ENCODE measurements around the gene HMG20B.
"Not testable (repeated sequence)": the region's sequence is repeated elsewhere in the genome, so short reads cannot be mapped to it uniquely, and the experiment has no call there.

HMG20B gene

DNA sequence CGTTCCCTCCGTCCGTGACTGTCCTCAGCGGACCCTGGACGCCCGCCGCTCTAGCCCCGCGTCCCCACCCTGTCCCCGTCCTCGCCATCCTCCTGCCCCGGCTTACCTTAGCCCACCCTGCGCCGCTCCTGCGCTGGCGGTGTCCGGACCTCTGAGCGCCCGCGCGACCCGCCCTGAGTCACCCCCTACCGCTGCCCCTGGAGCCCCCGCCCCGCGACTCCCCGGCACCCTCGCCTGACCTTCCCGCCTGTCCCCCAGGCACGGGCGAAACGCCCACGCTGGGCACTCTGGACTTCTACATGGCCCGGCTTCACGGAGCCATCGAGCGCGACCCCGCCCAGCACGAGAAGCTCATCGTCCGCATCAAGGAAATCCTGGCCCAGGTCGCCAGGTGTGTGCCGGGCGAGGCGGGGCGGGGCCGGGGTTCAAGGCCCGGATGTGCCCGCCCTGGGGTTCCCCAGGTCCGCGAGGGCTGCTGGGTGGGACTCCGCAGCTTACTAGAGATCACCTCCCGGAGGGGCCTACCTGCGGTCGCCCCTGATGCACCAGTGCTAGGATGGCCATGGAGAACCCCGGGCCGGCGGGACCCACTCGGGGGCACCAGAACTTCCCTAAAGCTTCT, 5.1 kb downstream of the HMG20B start:
- TF ChIP-seq, protein P1, sequence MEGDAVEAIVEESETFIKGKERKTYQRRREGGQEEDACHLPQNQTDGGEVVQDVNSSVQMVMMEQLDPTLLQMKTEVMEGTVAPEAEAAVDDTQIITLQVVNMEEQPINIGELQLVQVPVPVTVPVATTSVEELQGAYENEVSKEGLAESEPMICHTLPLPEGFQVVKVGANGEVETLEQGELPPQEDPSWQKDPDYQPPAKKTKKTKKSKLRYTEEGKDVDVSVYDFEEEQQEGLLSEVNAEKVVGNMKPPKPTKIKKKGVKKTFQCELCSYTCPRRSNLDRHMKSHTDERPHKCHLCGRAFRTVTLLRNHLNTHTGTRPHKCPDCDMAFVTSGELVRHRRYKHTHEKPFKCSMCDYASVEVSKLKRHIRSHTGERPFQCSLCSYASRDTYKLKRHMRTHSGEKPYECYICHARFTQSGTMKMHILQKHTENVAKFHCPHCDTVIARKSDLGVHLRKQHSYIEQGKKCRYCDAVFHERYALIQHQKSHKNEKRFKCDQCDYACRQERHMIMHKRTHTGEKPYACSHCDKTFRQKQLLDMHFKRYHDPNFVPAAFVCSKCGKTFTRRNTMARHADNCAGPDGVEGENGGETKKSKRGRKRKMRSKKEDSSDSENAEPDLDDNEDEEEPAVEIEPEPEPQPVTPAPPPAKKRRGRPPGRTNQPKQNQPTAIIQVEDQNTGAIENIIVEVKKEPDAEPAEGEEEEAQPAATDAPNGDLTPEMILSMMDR (IDR thresholded peaks at IDR 0.05; ENCODE audit: insufficient read depth, low read depth, low read length, missing control alignments): no peak
- H3K4me3 ChIP-seq (ENCODE audit: low read depth, low read length): no peak overlapping the region
- DNase-seq (ENCODE audit: low read depth): no peak

DNA sequence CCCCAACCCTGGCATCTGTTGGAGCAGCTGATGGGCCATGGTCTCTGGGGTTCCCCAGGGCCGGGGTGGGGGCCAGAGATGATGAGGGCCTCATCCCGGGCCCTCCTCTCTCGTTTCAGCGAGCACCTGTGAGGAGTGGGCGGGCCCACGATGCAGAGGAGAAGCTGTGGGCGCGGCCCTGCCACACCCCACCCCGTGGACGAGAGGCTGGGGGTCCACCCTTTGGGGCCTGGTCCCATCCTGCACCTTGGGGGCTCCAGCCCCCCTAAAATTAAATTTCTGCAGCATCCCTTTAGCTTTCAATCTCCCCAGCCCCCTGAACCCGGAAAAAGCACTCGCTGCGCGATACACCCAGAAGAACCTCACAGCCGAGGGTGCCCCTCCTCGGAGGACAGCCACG, 5.6 kb downstream of the HMG20B start:
- no peak overlapping the region for H3K4me3 ChIP-seq (ENCODE audit: low read depth, low read length)
- TF ChIP-seq, protein P1 (IDR thresholded peaks at IDR 0.05; ENCODE audit: insufficient read depth, low read depth, low read length, missing control alignments): no peak
- DNase-seq (ENCODE audit: low read depth): no peak

DNA sequence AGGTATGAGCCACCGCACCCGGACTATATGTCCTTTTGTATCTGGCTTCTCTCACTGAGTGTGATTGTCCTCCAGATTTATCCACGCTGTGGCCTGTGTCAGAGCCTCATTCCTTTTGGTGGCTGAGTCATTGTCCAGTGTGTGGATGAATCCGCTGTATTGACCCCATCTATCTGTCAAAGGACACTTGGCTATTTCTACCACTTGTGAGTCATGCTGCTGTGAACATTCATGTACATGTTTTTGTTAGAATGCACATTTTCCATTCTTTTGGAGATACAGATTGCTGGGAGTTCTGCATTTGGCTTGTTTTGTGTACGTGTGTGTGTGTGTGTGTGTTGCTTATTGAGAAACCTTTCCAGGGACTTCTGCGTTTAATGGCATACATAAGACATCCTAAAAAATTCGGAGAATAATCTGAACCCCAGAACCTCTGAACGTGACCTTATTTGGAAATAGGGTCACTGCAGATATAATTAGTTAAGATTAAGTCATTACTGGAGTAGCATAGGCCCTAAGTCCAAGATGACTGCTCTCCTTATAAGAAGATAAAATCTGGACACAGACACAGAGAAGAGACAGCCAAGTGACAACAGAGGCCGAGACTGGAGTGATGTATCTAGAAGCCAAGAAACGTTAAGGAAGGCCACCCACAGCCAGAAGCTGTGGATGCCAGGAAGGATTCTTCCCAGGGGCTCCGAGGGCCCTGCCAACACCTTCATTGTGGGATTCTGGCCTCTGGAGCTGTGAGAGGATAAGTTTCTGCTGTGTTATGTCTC, 7.6 kb downstream of the HMG20B start:
- DNase-seq (ENCODE audit: low read depth): no peak
- TF ChIP-seq, protein P1 (IDR thresholded peaks at IDR 0.05; ENCODE audit: insufficient read depth, low read depth, low read length, missing control alignments): no peak
- H3K4me3 ChIP-seq (ENCODE audit: low read depth, low read length): no peak overlapping the region

DNA sequence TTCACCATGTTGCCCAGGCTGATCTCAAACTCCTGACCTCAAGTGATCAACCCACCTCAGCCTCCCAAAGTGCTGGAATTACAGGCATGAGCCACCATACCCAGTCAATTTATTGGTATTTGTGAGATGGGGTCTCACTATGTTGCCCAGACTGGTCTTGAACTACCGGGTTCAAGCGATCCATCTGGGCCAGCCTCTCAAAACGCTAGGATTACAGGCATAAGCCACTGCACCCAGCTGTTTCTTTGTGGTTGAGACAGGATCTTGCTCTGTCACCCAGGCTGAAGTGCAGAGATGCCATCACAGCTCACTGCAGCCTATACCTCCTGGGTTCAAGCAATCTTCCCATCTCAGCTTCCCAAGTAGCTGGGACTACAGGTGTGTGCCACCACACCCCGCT, 9.0 kb downstream of the HMG20B start:
- H3K4me3 ChIP-seq (ENCODE audit: low read depth, low read length); DNase-seq (ENCODE audit: low read depth): not testable (repeated sequence)

DNA sequence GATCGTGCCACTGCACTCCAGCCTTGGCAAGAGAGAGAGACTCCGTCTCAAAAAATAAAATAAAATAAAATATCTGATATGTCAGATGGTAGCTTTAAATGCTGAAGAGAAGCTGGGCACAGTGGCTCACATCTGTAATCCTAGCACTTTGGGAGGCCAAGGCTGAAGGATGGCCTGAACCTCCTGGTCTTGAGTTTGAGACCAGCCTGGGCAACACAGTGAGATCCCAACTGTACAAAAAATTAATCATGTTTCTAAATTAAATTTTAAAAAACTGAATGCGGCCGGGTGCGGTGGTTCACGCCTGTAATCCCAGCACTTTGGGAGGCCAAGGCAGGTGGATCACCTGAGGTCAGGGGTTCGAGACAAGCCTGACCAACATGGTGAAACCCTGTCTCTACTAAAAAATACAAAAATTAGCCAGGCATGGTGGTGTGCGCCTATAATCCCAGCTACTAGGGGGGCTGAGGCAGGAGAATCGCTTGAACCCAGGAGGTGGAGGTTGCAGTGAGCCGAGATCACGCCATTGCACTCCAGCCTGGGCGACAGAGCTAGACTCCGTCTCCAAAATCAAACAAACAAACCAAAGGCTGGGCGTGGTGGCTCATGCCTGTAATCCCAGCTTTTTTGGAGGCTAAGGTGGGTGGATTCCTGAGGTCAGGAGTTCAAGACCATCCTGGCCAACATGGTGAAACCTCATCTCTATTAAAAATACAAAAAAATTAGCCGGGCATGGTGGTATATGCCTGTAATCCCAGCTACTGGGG, 11.5 kb downstream of the HMG20B start:
- not testable (repeated sequence) for DNase-seq (ENCODE audit: low read depth); H3K4me3 ChIP-seq (ENCODE audit: low read depth, low read length)

DNA sequence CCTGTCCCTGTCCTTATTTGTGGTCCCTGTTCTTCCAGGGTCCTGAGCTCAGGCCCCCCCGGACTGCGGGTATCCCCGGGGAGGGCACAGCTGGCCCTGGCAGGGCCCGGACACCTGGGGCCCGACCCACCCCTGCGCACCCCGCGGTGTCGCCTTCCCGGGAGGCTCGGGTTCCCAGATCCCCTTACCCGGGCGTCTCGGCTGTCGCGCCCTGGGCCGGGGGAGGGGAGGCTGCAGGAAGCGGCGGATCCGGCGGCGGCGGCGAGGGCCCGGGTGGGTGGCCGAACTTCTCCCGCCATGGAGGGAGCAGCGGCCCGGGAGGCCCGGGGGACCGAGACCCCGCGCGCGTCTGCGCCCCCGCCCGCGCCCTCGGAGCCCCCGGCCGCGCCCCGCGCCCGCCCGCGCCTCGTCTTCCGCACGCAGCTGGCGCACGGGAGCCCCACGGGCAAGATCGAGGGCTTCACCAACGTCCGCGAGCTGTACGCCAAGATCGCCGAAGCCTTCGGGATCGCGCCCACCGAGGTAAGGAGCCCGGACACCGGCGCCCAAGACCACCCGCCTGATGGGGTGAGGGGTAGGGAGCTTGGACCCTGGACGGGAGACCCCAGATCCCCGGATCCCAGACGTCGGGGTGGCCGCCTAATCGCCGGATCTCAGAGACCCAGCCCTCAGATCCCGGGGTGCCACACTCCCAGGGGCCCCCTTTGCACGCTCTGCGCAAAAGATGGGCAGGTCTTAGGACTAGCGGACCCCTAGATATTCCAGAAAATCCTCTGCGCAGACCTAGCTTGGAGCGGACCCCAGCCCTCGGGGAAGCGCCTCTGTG, 12.8 kb downstream of the HMG20B start, which contains the start of gene GIPC3:
TSS of gene GIPC3 (plus strand) at position 178 of the 826 bp plus-strand sequence. CDS start at position 298, 120 bp downstream.
- DNase-seq (ENCODE audit: low read depth): no peak
- TF ChIP-seq, protein P1 (IDR thresholded peaks at IDR 0.05; ENCODE audit: insufficient read depth, low read depth, low read length, missing control alignments): no peak
- H3K4me3 ChIP-seq (ENCODE audit: low read depth, low read length): no peak within 1 kb of the TSS

DNA sequence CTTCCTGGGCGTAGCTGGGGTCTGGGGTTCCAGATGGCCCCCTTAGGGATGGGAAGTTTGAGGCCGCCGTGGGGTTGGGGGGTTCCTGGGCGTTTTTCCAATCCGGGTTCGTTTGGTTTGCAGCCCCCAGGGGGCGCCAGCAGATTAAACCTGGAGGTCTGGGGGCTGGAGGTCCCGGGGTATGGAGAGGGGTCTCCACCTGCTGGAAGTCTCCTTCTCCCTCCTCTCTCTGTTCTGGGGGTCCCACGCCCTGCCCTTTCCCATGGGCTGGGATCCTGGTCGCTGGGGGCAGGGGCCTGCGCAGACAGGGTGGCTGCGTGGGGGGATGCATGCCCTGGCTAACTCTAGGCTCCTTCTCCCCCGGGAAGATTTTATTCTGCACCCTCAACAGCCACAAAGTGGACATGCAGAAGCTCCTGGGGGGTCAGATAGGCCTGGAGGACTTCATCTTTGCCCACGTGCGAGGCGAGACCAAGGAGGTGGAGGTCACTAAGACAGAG, 13.4 kb downstream of the HMG20B start:
- DNase-seq (ENCODE audit: low read depth): no peak
- TF ChIP-seq, protein P1 (IDR thresholded peaks at IDR 0.05; ENCODE audit: insufficient read depth, low read depth, low read length, missing control alignments): peak; percentile 49
- H3K4me3 ChIP-seq (ENCODE audit: low read depth, low read length): no peak overlapping the region
